Measurements from ENCODE around the gene FOXL2. TPM values are rescaled to one million over a fixed set of nuclear protein-coding genes. Genes with fewer than 3 reads are reported as not detected.

FOXL2 gene
- total and polyA plus RNA-seq, 2 of the 13 experiments (the other 11 are each of a cell fraction or from before 2014, with no cell fraction given), result not detected

DNA sequence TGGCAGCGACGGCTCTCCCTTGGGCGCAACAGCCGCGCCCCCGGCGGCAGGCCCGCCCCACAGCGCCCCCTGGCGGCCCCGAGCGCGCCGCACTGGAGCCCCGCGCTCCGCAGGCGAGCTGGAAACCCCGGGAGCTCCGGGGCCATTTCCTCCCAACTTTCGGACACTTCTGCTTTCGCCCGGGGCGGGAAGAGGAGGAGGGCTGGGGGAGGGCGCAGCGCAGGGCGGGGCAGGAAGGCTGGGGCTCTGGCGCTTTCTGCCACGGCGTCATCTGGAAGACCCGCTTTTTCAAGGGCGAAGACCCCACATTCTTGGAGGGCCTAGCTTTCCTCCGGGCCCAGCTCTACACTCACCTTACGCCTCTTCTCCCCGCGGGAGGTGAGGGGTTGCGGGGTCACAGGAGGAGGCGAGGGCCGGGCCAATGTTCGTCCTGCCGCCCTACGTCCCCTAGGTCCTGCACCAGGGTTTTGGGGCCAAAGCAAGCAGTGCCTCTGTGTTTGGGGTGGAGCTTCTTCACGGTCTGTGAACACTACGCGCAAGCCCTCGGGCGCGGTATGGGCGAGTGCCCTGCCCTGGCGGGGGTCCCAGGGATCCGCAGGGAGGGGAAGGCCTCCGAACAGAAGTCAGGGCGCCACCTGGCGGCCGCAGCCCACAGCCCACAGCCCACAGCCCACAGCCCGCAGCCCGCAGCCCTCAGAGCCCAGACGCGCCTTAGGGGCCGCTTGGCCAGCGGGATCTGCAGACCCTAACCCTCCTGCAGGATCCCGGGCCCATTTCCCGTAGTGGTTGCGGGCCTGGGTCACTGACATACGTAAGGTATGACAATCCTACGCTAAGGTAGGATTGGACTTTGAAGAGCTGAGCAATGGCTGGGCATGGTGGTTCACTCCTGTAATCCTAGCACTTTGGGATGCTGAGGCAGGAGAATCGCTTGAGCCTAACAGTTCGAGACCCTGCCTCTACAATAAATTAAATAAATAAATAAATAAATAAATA lies 31.1 kb downstream of the FOXL2 start (continued):
- TF ChIP-seq, protein P1, sequence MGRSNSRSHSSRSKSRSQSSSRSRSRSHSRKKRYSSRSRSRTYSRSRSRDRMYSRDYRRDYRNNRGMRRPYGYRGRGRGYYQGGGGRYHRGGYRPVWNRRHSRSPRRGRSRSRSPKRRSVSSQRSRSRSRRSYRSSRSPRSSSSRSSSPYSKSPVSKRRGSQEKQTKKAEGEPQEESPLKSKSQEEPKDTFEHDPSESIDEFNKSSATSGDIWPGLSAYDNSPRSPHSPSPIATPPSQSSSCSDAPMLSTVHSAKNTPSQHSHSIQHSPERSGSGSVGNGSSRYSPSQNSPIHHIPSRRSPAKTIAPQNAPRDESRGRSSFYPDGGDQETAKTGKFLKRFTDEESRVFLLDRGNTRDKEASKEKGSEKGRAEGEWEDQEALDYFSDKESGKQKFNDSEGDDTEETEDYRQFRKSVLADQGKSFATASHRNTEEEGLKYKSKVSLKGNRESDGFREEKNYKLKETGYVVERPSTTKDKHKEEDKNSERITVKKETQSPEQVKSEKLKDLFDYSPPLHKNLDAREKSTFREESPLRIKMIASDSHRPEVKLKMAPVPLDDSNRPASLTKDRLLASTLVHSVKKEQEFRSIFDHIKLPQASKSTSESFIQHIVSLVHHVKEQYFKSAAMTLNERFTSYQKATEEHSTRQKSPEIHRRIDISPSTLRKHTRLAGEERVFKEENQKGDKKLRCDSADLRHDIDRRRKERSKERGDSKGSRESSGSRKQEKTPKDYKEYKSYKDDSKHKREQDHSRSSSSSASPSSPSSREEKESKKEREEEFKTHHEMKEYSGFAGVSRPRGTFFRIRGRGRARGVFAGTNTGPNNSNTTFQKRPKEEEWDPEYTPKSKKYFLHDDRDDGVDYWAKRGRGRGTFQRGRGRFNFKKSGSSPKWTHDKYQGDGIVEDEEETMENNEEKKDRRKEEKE (IDR thresholded peaks at IDR 0.05), result no peak
- TF ChIP-seq ELF4 (CRISPR knock-in tag; IDR thresholded peaks at IDR 0.05; ENCODE audit: borderline replicate concordance) (no peak), ZNF350 (CRISPR knock-in tag; IDR thresholded peaks at IDR 0.05; ENCODE audit: borderline replicate concordance, low read depth) (0 out of 2 replicates have a peak, but pooled peaks have one; percentile 9), HOXA3 (CRISPR knock-in tag; IDR thresholded peaks at IDR 0.05) (peak; percentile 62; the same call in 1 of the 2 replicates), SP5 (CRISPR knock-in tag; IDR thresholded peaks at IDR 0.05; ENCODE audit: borderline replicate concordance, low read depth) (0 out of 2 replicates have a peak, but pooled peaks have one; percentile 30), TGIF2 (CRISPR knock-in tag; IDR thresholded peaks at IDR 0.05) (no peak), ZNF546 (CRISPR knock-in tag; conservative IDR thresholded peaks at IDR 0.05) (no peak), FOXM1 (CRISPR knock-in tag; IDR thresholded peaks at IDR 0.05) (no peak), ZNF343 (CRISPR knock-in tag; IDR thresholded peaks at IDR 0.05) (peak; percentile 27; the same call in 1 of the 2 replicates), SP140L (CRISPR knock-in tag; IDR thresholded peaks at IDR 0.05; ENCODE audit: borderline replicate concordance) (no peak), SPEN (CRISPR knock-in tag; IDR thresholded peaks at IDR 0.05; ENCODE audit: low read depth) (no peak), KDM6A (CRISPR knock-in tag; IDR thresholded peaks at IDR 0.05; ENCODE audit: low read depth) (no peak), NFKBIZ (CRISPR knock-in tag; IDR thresholded peaks at IDR 0.05) (no peak), PCBP1 (IDR thresholded peaks at IDR 0.05; ENCODE audit: borderline replicate concordance, low read depth, low read length) (no peak), RXRB (CRISPR knock-in tag; IDR thresholded peaks at IDR 0.05; ENCODE audit: borderline replicate concordance) (peak; percentile 18; the same call in 1 of the 2 replicates), JUND (CRISPR knock-in tag; IDR thresholded peaks at IDR 0.05) (no peak), ZNF790 (CRISPR knock-in tag; IDR thresholded peaks at IDR 0.05; ENCODE audit: borderline replicate concordance) (no peak), POLR2G (IDR thresholded peaks at IDR 0.05; ENCODE audit: low read depth, low read length) (peak; percentile 64), KMT2A (CRISPR knock-in tag; IDR thresholded peaks at IDR 0.05) (peak; percentile 49; the same call in 1 of the 2 replicates), ZNF367 (CRISPR knock-in tag; IDR thresholded peaks at IDR 0.05; ENCODE audit: borderline replicate concordance) (no peak)
- TF ChIP-seq, protein P2, sequence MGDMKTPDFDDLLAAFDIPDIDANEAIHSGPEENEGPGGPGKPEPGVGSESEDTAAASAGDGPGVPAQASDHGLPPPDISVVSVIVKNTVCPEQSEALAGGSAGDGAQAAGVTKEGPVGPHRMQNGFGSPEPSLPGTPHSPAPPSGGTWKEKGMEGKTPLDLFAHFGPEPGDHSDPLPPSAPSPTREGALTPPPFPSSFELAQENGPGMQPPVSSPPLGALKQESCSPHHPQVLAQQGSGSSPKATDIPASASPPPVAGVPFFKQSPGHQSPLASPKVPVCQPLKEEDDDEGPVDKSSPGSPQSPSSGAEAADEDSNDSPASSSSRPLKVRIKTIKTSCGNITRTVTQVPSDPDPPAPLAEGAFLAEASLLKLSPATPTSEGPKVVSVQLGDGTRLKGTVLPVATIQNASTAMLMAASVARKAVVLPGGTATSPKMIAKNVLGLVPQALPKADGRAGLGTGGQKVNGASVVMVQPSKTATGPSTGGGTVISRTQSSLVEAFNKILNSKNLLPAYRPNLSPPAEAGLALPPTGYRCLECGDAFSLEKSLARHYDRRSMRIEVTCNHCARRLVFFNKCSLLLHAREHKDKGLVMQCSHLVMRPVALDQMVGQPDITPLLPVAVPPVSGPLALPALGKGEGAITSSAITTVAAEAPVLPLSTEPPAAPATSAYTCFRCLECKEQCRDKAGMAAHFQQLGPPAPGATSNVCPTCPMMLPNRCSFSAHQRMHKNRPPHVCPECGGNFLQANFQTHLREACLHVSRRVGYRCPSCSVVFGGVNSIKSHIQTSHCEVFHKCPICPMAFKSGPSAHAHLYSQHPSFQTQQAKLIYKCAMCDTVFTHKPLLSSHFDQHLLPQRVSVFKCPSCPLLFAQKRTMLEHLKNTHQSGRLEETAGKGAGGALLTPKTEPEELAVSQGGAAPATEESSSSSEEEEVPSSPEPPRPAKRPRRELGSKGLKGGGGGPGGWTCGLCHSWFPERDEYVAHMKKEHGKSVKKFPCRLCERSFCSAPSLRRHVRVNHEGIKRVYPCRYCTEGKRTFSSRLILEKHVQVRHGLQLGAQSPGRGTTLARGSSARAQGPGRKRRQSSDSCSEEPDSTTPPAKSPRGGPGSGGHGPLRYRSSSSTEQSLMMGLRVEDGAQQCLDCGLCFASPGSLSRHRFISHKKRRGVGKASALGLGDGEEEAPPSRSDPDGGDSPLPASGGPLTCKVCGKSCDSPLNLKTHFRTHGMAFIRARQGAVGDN (CRISPR knock-in tag; IDR thresholded peaks at IDR 0.05), result peak; percentile 88
